GM18870 (cell line): Measurements from ENCODE around the gene TMEM255B.
"Not testable (repeated sequence)": the region's sequence is repeated elsewhere in the genome, so short reads cannot be mapped to it uniquely, and the experiment has no call there.

Experiments used
- ATAC-seq: cut with Tn5 transposase; IDR thresholded peaks from one replicate; pipeline ENCODE4 v1.9.1; 2021; ENCODE audit warnings: moderate library complexity; ENCODE audit not compliant: unreplicated experiment

Gene TMEM255B

GRCh38 chr13:113815151-113816058, 56.4 kb downstream of the TMEM255B start:
- ATAC-seq: no peak

GRCh38 chr13:113816254-113816929, 57.4 kb downstream of the TMEM255B start:
- no peak for ATAC-seq

GRCh38 chr13:113816946-113817859, 58.2 kb downstream of the TMEM255B start:
- ATAC-seq: no peak

GRCh38 chr13:113817860-113818691, 59.0 kb downstream of the TMEM255B start:
- no peak for ATAC-seq

GRCh38 chr13:113818700-113819295, 59.8 kb downstream of the TMEM255B start:
- ATAC-seq: no peak

GRCh38 chr13:113819341-113819730, 60.3 kb downstream of the TMEM255B start:
- ATAC-seq: no peak

GRCh38 chr13:113819731-113820715, 61.0 kb downstream of the TMEM255B start:
- ATAC-seq: no peak

GRCh38 chr13:113820813-113821651, 62.0 kb downstream of the TMEM255B start:
- no peak for ATAC-seq

GRCh38 chr13:113821847-113822246, 62.8 kb downstream of the TMEM255B start:
- no peak for ATAC-seq

GRCh38 chr13:113822266-113822665, 63.2 kb downstream of the TMEM255B start:
- ATAC-seq: no peak

GRCh38 chr13:113822956-113823744, 64.1 kb downstream of the TMEM255B start:
- no peak for ATAC-seq

- ATAC-seq: no peak
Observed at GRCh38 chr13:113823771-113824170, 64.7 kb downstream of the TMEM255B start.

- no peak for ATAC-seq
Observed at GRCh38 chr13:113825841-113826240, 66.8 kb downstream of the TMEM255B start.

GRCh38 chr13:113826446-113826845, 67.4 kb downstream of the TMEM255B start:
- ATAC-seq: not testable (repeated sequence)

GRCh38 chr13:113827021-113827420, 68.0 kb downstream of the TMEM255B start:
- no peak for ATAC-seq

GRCh38 chr13:113828282-113828825, 69.3 kb downstream of the TMEM255B start:
- no peak for ATAC-seq
